Mesendoderm (in vitro differentiated cells): Measurements from ENCODE around the gene LRP3.
A peak's percentile ranks its signal among the peaks of the same experiment; 100 is the strongest.

Experiments
- DNase-seq: peaks from one replicate; pipeline ENCODE4 v3.0.0; 2013
- H2AK5ac ChIP-seq: 2 replicates; pipeline ENCODE4 v1.6.1; 2013; ENCODE audit warnings: low read length, inconsistent platforms
- H2BK120ac ChIP-seq: 2 replicates; pipeline ENCODE4 v1.6.1; 2013; ENCODE audit warnings: low read depth, mild to moderate bottlenecking, low read length, moderate library complexity, mixed read lengths
- H2BK15ac ChIP-seq: replicated peaks from 2 replicates; pipeline ENCODE4 v1.6.1; 2013; ENCODE audit warnings: low read depth, mild to moderate bottlenecking, moderate library complexity
- H2BK5ac ChIP-seq: 2 replicates; pipeline ENCODE4 v1.6.1; 2013; ENCODE audit warnings: low read length, inconsistent platforms
- H3K18ac ChIP-seq: 2 replicates; pipeline ENCODE4 v1.6.1; 2013; ENCODE audit warnings: mild to moderate bottlenecking, low read length, mixed read lengths
- H3K23ac ChIP-seq: one replicate; pipeline ENCODE4 v1.6.1; 2013; ENCODE audit warnings: low read length
- H3K27ac ChIP-seq: 2 replicates; pipeline ENCODE4 v1.5.1; 2013; ENCODE audit warnings: low read depth, mild to moderate bottlenecking, inconsistent platforms, low read length, moderate library complexity
- H3K27me3 ChIP-seq: 2 replicates; pipeline ENCODE4 v1.6.1; 2013; ENCODE audit warnings: low read length, control low read depth, mild to moderate bottlenecking, inconsistent platforms; ENCODE audit not compliant: insufficient read depth, poor library complexity
- H3K36me3 ChIP-seq: 2 replicates; pipeline ENCODE4 v1.6.1; 2013; ENCODE audit warnings: low read length, inconsistent platforms; ENCODE audit not compliant: control insufficient read depth, insufficient read depth
- H3K4ac ChIP-seq: one replicate; pipeline ENCODE4 v1.6.1; 2013; ENCODE audit warnings: low read depth, mild to moderate bottlenecking, low read length, moderate library complexity
- H3K4me1 ChIP-seq: 2 replicates; pipeline ENCODE4 v1.6.1; 2013; ENCODE audit warnings: low read depth, low read length, inconsistent platforms; ENCODE audit not compliant: control insufficient read depth
- H3K4me2 ChIP-seq: 2 replicates; pipeline ENCODE4 v1.6.1; 2013; ENCODE audit warnings: low read length
- H3K4me3 ChIP-seq: 2 replicates; pipeline ENCODE4 v1.5.1; 2013; ENCODE audit warnings: mild to moderate bottlenecking, low read length
- H3K56ac ChIP-seq: one replicate; pipeline ENCODE4 v1.6.1; 2013; ENCODE audit warnings: low read length
- H3K79me1 ChIP-seq: 2 replicates; pipeline ENCODE4 v1.6.1; 2013; ENCODE audit warnings: low read length, inconsistent platforms
- H3K79me2 ChIP-seq: 2 replicates; pipeline ENCODE4 v1.6.1; 2013; ENCODE audit warnings: mild to moderate bottlenecking, low read length; ENCODE audit not compliant: control insufficient read depth, insufficient read depth
- H3K9ac ChIP-seq: 2 replicates; pipeline ENCODE4 v1.6.1; 2013; ENCODE audit warnings: low read length, inconsistent platforms
- H4K5ac ChIP-seq: one replicate; pipeline ENCODE4 v1.6.1; 2013; ENCODE audit warnings: low read length
- H4K8ac ChIP-seq: one replicate; pipeline ENCODE4 v1.6.1; 2013; ENCODE audit warnings: low read depth, mild to moderate bottlenecking, control low read depth, low read length, moderate library complexity
- WGBS: extraction: QIAGEN DNeasy Blood & Tissue Kit; methylation state at CpG from one replicate; pipeline ENCODE4 v1.1.7; 2013; ENCODE audit warnings: low lambda C conversion rate, missing lambda C conversion rate; ENCODE audit not compliant: insufficient coverage; ENCODE audit errors: extremely low coverage; 5-methylcytosine and 5-hydroxymethylcytosine counted together

LRP3 gene

DNA sequence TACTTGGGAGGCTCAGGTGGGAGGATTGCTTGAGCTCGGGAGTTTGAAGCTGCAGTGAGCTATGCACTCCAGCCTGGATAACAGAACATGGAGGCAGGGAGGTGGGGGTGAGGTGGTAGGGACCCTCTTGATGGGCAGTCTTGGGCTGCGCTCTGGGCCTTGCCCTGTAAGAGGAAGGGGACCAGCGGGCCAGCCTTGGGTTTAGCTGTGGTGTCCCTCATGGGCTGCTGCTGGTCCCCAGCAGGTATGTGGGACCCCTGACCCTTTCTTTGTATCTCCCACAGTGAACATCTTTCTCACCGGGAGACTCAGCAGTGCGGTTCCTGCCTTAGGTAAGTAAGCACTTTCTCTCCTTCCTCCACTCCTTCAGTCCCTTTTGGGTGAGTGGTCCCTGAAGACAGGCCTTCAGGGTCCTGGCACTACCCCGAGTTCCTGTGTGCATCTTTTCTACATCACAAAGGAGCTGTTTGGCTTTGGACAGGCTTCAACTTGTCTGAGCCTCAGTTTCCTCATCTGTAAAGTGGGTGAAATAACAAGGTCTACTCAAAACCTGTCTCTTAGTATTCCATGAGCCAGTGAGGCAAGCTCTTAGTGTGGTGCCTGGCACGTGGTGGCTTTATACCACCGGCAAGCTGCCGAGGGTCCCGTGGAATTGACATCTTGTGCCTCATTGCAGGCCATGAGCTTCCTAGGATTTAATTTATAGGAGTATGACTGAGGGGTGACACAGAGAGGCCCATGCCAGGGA lies 2.5 kb downstream of the LRP3 start:
- no peak overlapping the region for H2AK5ac ChIP-seq
- H3K23ac ChIP-seq: no peak overlapping the region
- H3K79me1 ChIP-seq: no peaks in the 10 kb centered on the region
- no peak overlapping the region for H2BK5ac ChIP-seq
- H3K4me1 ChIP-seq: no peaks in the 10 kb centered on the region
- H3K56ac ChIP-seq: no peak overlapping the region
- H3K4me3 ChIP-seq: no peak overlapping the region
- no peaks in the 10 kb centered on the region for H3K79me2 ChIP-seq
- H3K36me3 ChIP-seq: no peaks in the 10 kb centered on the region
- no peak overlapping the region for H2BK120ac ChIP-seq
- H3K9ac ChIP-seq: no peak overlapping the region
- no peak overlapping the region for H3K27ac ChIP-seq
- no peak overlapping the region for H2BK15ac ChIP-seq
- no peak overlapping the region for H3K4me2 ChIP-seq
- H3K18ac ChIP-seq: no peak overlapping the region
- no peak overlapping the region for H3K4ac ChIP-seq
- DNase-seq: no peak
- WGBS: no CpG with 5 or more reads among the region's 10 CpGs
- no peak overlapping the region for H4K5ac ChIP-seq
- H3K27me3 ChIP-seq: no peaks in the 10 kb centered on the region
- H4K8ac ChIP-seq: no peak overlapping the region

DNA sequence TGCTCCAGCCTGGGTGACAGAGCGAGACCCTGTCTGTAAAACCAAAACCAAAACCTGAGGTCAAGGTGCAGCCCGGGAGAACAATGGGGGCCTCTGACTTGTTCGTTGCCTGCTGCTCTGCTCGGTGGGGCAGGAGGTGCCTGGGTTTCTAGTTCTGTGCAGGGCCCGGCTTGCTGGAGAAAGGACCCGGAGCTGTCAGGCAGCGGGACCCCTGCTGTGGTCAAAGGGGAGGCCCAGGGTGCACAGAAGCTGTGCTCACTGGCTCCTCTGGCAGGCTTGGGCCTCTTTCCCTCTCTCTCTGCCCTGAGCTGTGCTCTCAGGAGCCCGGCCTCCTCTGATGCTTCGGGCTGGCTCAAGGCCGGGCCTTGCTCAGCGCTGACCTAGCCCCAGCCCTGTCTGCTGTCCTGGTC lies 3.5 kb downstream of the LRP3 start:
- no peak overlapping the region for H4K5ac ChIP-seq
- no peaks in the 10 kb centered on the region for H3K4me1 ChIP-seq
- no peak overlapping the region for H3K23ac ChIP-seq
- H3K4ac ChIP-seq: no peak overlapping the region
- H2BK5ac ChIP-seq: no peak overlapping the region
- no CpG with 5 or more reads among the region's 11 CpGs for WGBS
- H3K4me2 ChIP-seq: no peak overlapping the region
- H3K4me3 ChIP-seq: no peak overlapping the region
- no peak overlapping the region for H2BK15ac ChIP-seq
- DNase-seq: no peak
- H3K18ac ChIP-seq: no peak overlapping the region
- H4K8ac ChIP-seq: no peak overlapping the region
- H3K79me1 ChIP-seq: no peaks in the 10 kb centered on the region
- no peaks in the 10 kb centered on the region for H3K27me3 ChIP-seq
- H3K36me3 ChIP-seq: no peaks in the 10 kb centered on the region
- no peak overlapping the region for H3K9ac ChIP-seq
- H3K27ac ChIP-seq: no peak overlapping the region
- H3K56ac ChIP-seq: no peak overlapping the region
- no peaks in the 10 kb centered on the region for H3K79me2 ChIP-seq
- H2BK120ac ChIP-seq: no peak overlapping the region
- no peak overlapping the region for H2AK5ac ChIP-seq

DNA sequence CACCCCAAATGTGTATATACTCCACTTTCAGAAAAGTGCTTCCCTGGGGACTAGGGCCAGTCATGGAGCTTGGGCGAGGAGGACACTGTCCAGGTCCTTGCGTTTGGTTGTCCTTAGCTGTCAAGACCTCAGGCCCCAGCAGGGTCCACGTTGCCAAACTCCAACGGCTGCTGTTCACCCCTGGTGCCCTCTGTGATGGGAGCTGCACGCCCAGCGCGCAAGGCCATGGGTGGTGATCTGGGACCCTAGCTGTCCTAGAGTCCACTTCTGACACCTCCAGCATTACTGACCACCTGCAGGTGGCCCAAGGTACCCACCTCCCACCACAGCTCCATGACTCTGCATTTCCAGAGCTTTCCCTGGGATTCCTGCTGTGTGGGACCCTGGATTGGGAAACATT lies 4.0 kb downstream of the LRP3 start:
- Histone ChIP-seq H3K27ac (no peak overlapping the region), H3K4me1 (no peaks in the 10 kb centered on the region), H3K27me3 (no peaks in the 10 kb centered on the region), H3K79me1 (no peaks in the 10 kb centered on the region), H3K36me3 (no peaks in the 10 kb centered on the region), H4K8ac (no peak overlapping the region), H2BK120ac (no peak overlapping the region), H3K4me2 (no peak overlapping the region), H3K23ac (no peak overlapping the region), H3K9ac (no peak overlapping the region), H3K4me3 (no peak overlapping the region), H4K5ac (no peak overlapping the region), H2AK5ac (no peak overlapping the region), H3K56ac (no peak overlapping the region), H2BK15ac (no peak overlapping the region), H3K4ac (no peak overlapping the region), H2BK5ac (no peak overlapping the region), H3K79me2 (no peaks in the 10 kb centered on the region), H3K18ac (no peak overlapping the region)
- no CpG with 5 or more reads among the region's 7 CpGs for WGBS
- no peak for DNase-seq

DNA sequence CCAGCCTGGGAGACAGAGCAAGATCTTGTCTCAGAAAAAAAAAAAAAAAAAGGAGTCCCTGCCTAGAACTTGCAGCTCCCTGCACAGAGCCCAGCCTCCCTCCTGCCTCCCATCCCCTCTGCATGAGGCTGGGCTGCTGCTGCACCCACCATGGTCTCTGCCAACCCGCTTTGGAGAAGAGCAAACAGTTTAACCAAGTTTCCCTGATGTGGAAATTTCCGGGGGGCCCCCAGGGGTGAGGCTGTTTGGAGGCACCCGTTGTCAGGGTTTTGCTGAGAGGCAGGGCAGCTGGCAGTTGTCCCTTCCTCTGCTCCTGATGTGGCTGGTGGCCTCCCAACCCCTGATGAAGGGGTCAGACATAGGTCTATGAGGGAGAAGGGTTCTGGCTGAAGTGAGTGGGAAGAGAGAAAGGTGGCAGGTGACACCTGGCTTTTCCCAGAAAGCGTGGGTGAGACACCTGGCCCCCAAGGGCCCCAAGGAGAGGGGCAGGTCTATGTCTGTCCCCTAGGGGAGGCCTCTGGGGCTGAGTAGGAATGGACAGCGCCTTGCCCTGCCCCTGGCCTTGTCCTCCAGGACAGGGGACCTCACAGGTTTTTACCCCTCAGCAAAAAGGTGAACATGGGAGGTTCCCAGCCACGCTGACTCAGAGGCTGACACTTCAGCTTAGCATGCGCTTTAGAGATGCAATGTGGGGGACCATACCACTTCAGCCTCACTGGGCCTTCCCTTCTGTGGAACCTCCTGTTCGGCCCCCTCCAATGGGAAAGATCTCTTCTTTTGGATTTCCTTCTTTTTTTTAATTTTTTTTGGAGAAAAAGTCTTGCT lies 5.5 kb downstream of the LRP3 start:
- Histone ChIP-seq H2BK15ac (no peak overlapping the region), H2AK5ac (no peak overlapping the region), H2BK120ac (no peak overlapping the region), H3K9ac (no peak overlapping the region), H3K18ac (no peak overlapping the region), H3K36me3 (no peaks in the 10 kb centered on the region), H3K4ac (no peak overlapping the region), H3K79me2 (no peaks in the 10 kb centered on the region), H4K8ac (no peak overlapping the region), H3K4me2 (no peak overlapping the region), H3K4me3 (no peak overlapping the region), H3K27me3 (no peaks in the 10 kb centered on the region), H3K4me1 (no peaks in the 10 kb centered on the region), H2BK5ac (no peak overlapping the region), H3K79me1 (no peaks in the 10 kb centered on the region), H3K27ac (no peak overlapping the region), H3K56ac (no peak overlapping the region), H4K5ac (no peak overlapping the region), H3K23ac (no peak overlapping the region)
- no CpG with 5 or more reads among the region's 8 CpGs for WGBS
- peak; percentile 13 for DNase-seq

DNA sequence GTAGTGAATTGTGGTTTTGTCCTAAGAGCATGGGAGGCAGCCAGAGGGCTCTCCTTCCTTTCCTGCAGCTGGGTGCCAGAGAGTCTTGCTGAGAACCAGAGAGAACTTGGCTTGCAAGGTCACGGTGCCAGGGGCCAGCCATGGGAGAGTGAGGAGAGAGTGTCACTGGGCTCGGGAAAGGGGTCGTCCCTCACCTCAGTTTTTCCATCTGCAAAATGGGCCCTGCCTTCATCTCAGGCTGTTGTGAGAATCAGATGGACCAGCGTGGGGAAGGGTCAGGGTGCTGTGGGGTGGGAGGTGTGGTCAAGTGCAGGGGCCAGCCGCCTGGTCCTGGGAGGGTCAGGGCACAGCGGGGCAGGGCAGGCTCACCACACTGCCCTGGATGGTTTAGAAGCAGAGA lies 7.3 kb downstream of the LRP3 start:
- Histone ChIP-seq H3K9ac (no peak overlapping the region), H3K79me2 (no peaks in the 10 kb centered on the region), H2BK15ac (no peak overlapping the region), H3K36me3 (peaks cover 2% of the 10 kb centered on the region), H3K18ac (no peak overlapping the region), H3K4me1 (no peaks in the 10 kb centered on the region), H3K4me3 (no peak overlapping the region), H4K8ac (no peak overlapping the region), H3K4me2 (no peak overlapping the region), H2BK120ac (no peak overlapping the region), H3K4ac (no peak overlapping the region), H4K5ac (no peak overlapping the region), H3K27ac (no peak overlapping the region), H2AK5ac (no peak overlapping the region), H3K23ac (no peak overlapping the region), H3K79me1 (no peaks in the 10 kb centered on the region), H3K27me3 (no peaks in the 10 kb centered on the region), H3K56ac (no peak overlapping the region), H2BK5ac (no peak overlapping the region)
- DNase-seq: no peak
- no CpG with 5 or more reads among the region's 6 CpGs for WGBS
